PC-3 (cell line): Measurements from ENCODE around the gene VTI1B. TPM values are rescaled to one million over a fixed set of nuclear protein-coding genes. Genes with fewer than 3 reads are reported as not detected.

Experiments used
- ATAC-seq: fragments of 200-7000 bp; cut with Tn5 transposase; 2 replicates; pipeline ENCODE4 v1.9.1; 2020; ENCODE audit warnings: mild to moderate bottlenecking, moderate library complexity
- BruUV-seq: library from RNA; stranded (reverse); fragments of 400-500 nt; replicated peaks from 2 replicates; lab custom pipeline; 2021; lab: Mats Ljungman, UMichigan
- CTCF ChIA-PET: fragments of 300-600 bp; sonication (Branson Sonifier 250); formaldehyde crosslinking; loops from one replicate; lab custom pipeline; 2022; ENCODE audit warnings: antibody characterized with exemption; lab: Charles Lee
- POLR2A ChIA-PET: fragments of 300-600 bp; sonication (Branson Sonifier 250); formaldehyde crosslinking; loops from one replicate; lab custom pipeline; 2022; ENCODE audit warnings: antibody characterized with exemption; ENCODE audit not compliant: unreplicated experiment; lab: Charles Lee
- DNase-seq: peaks from one replicate; pipeline ENCODE4 v3.0.0-alpha.2; 2015
- H2AFZ ChIP-seq: fragments of 300-600 bp; sonication (generic); 2 replicates; pipeline ENCODE4 v1.6.0; 2016; ENCODE audit warnings: antibody characterized with exemption, low read length
- H3F3A ChIP-seq: fragments of 300-600 bp; sonication (generic); one replicate; pipeline ENCODE4 v1.6.0; 2017; ENCODE audit warnings: antibody characterized with exemption, low read length, control low read depth, mild to moderate bottlenecking; ENCODE audit not compliant: unreplicated experiment
- H3K27ac ChIP-seq: fragments of 300-600 bp; sonication (generic); 2 replicates; pipeline ENCODE4 v1.5.1; 2016; ENCODE audit warnings: mild to moderate bottlenecking, low read length
- H3K27me3 ChIP-seq: fragments of 300-600 bp; sonication (generic); 2 replicates; pipeline ENCODE4 v1.6.1; 2016; ENCODE audit warnings: low read length, mixed read lengths
- H3K36me3 ChIP-seq: fragments of 300-600 bp; sonication (generic); 2 replicates; pipeline ENCODE4 v1.6.1; 2016; ENCODE audit warnings: low read depth, mixed run types, low read length, mixed read lengths
- H3K4me1 ChIP-seq: fragments of 300-600 bp; sonication (generic); 2 replicates; pipeline ENCODE4 v1.5.1; 2016; ENCODE audit warnings: low read length; ENCODE audit not compliant: insufficient read depth
- H3K4me2 ChIP-seq: fragments of 300-600 bp; sonication (generic); 2 replicates; pipeline ENCODE4 v1.6.0; 2016; ENCODE audit warnings: low read length
- H3K4me3 ChIP-seq: fragments of 300-600 bp; sonication (generic); 2 replicates; pipeline ENCODE4 v1.5.1; 2016; ENCODE audit warnings: mild to moderate bottlenecking, low read length, mixed read lengths
- H3K79me2 ChIP-seq: fragments of 300-600 bp; sonication (generic); 2 replicates; pipeline ENCODE4 v1.6.1; 2017; ENCODE audit warnings: low read length, mixed read lengths
- H3K9ac ChIP-seq: fragments of 300-600 bp; sonication (generic); 2 replicates; pipeline ENCODE4 v1.6.0; 2016; ENCODE audit warnings: mild to moderate bottlenecking, low read length
- H3K9me2 ChIP-seq: fragments of 300-600 bp; sonication (generic); replicated peaks from 2 replicates; pipeline ENCODE4 v1.6.1; 2016; ENCODE audit warnings: mixed run types, low read length, mixed read lengths
- H3K9me3 ChIP-seq: fragments of 300-600 bp; sonication (generic); 2 replicates; pipeline ENCODE4 v1.6.1; 2016; ENCODE audit warnings: low read length, mixed read lengths
- H4K20me1 ChIP-seq: fragments of 300-600 bp; sonication (generic); 2 replicates; pipeline ENCODE4 v1.6.1; 2016; ENCODE audit warnings: low read length, mixed read lengths
- CTCF ChIP-seq: fragments of 300-600 bp; sonication (generic); conservative IDR thresholded peaks from 2 replicates; pipeline ENCODE4 v1.5.1; 2017; ENCODE audit warnings: antibody characterized with exemption, low read depth, mild to moderate bottlenecking, low read length
- EZH2 ChIP-seq: fragments of 300-600 bp; sonication (generic); IDR thresholded peaks from one replicate; pipeline ENCODE4 v1.6.1; 2017; ENCODE audit warnings: antibody characterized with exemption, mild to moderate bottlenecking, low read length; ENCODE audit not compliant: unreplicated experiment
- EZH2phosphoT487 ChIP-seq: fragments of 300-600 bp; sonication (generic); IDR thresholded peaks from 2 replicates; pipeline ENCODE4 v1.6.1; 2018; ENCODE audit warnings: mild to moderate bottlenecking, antibody characterized with exemption, low read length, borderline replicate concordance
- intact Hi-C: fragments of 100-400 bp; cut with micrococcal nuclease; formaldehyde crosslinking; loops from 2 replicates; pipeline ENCODE4 v1.9.0; 2023
- total RNA-seq: library from RNA; depleted of rRNA; stranded (reverse); fragments of >200 nt; gene quantifications from 2 replicates; pipeline ENCODE4 v1.2.3, GENCODE V29; 2014

The VTI1B gene
- total RNA-seq, 1 experiment from 2014 or later: 93.8 TPM

GRCh38 chr14:67705211-67705610, 30.8 kb upstream of the VTI1B start:
- Histone ChIP-seq H3K36me3 (no peaks in the 10 kb centered on the region; the same call in 1 of the 2 replicates), H3K79me2 (no peaks in the 10 kb centered on the region), H3F3A (no peaks in the 10 kb centered on the region), H3K4me3 (no peak overlapping the region), H3K9ac (no peak overlapping the region), H3K9me3 (peaks cover 9% of the 10 kb centered on the region), H4K20me1 (no peaks in the 10 kb centered on the region), H2AFZ (0 out of 2 replicates have a peak overlapping the region, but pooled peaks have one; percentile 2), H3K9me2 (no peaks in the 10 kb centered on the region), H3K27me3 (no peaks in the 10 kb centered on the region), H3K4me2 (no peak overlapping the region), H3K4me1 (peaks cover 8% of the 10 kb centered on the region; the same call in 1 of the 2 replicates), H3K27ac (no peak overlapping the region)
- DNase-seq (peak; percentile 35), ATAC-seq (no peak; the same call in 1 of the 2 replicates)
- POLR2A ChIA-PET: interaction anchor here (1.2 kb wide), 1 partner anchor 10 kb away, joined by 3 read pairs; the partner anchor contains the start of gene RDH11
- intact Hi-C loops: no loop called here
- CTCF ChIA-PET: interaction anchor here (0.7 to 2.7 kb wide), 14 partner anchors 24 to 345 kb away, joined by 3 to 70 read pairs (median 11); partner anchors contain the start of genes ARG2, ATP6V1D, EIF2S1 and PLEKHH1
- no peak for TF ChIP-seq EZH2
- TF ChIP-seq EZH2phosphoT487: no peak
- TF ChIP-seq CTCF: no peak
- no TSS peak for BruUV-seq

- no peak overlapping the region for H3K27ac ChIP-seq
- H3K4me2 ChIP-seq: no peak overlapping the region
- no peaks in the 10 kb centered on the region; the same call in 1 of the 2 replicates for H3K36me3 ChIP-seq
- peaks cover 3% of the 10 kb centered on the region for H3K9me3 ChIP-seq
- no peaks in the 10 kb centered on the region for H3K9me2 ChIP-seq
- no TSS peak for BruUV-seq
- no peak overlapping the region for H3K4me3 ChIP-seq
- DNase-seq (peak; percentile 79), ATAC-seq (peak; percentile 88)
- intact Hi-C loops: loop anchor here (1.0 to 5.0 kb wide), 7 partner anchors 30 to 537 kb away; partner anchors contain the start of gene VTI1B
- H3K79me2 ChIP-seq: no peaks in the 10 kb centered on the region
- H3K27me3 ChIP-seq: no peaks in the 10 kb centered on the region
- ChIA-PET CTCF (interaction anchor here (0.5 to 2.7 kb wide), 32 partner anchors 9 to 1345 kb away, joined by 3 to 70 read pairs (median 6); partner anchors contain the start of genes ARG2, ATP6V1D, EIF2S1 and PIGH), POLR2A (interaction anchor here (0.5 to 1.2 kb wide), 4 partner anchors 9 to 105 kb away, joined by 3 read pairs; partner anchors contain the start of genes PIGH and RDH11)
- no peak overlapping the region for H3K9ac ChIP-seq
- H4K20me1 ChIP-seq: no peaks in the 10 kb centered on the region
- H3F3A ChIP-seq: no peaks in the 10 kb centered on the region
- TF ChIP-seq EZH2 (no peak), CTCF (peak; percentile 91)
- peaks cover 8% of the 10 kb centered on the region; the same call in 1 of the 2 replicates for H3K4me1 ChIP-seq
- H2AFZ ChIP-seq: no peak overlapping the region
Measured at GRCh38 chr14:67704484-67705089, 30.2 kb upstream of the VTI1B start.
